HL-60 (cell line): ENCODE measurements around the gene POLE.
A peak's percentile ranks its signal among the peaks of the same experiment; 100 is the strongest.

Experiments
- DNase-seq, 2 experiments: peaks; one replicate each; pipeline ENCODE4 v3.0.0-alpha.2; 2010 to 2020; ENCODE audit warnings: low read depth in 1 of 2, low spot score in 1 of 2
- H3K27ac ChIP-seq: fragments of 250-450 bp; sonication (Bioruptor Pico); replicated peaks from 2 replicates; pipeline ENCODE4 v1.5.1; 2020; ENCODE audit warnings: mild to moderate bottlenecking, moderate library complexity
- H3K27me3 ChIP-seq: fragments of 250-450 bp; sonication (Bioruptor Pico); 2 replicates; pipeline ENCODE4 v1.5.1; 2021; ENCODE audit warnings: mild to moderate bottlenecking, moderate library complexity; ENCODE audit not compliant: insufficient read depth, poor library complexity, severe bottlenecking
- H3K4me3 ChIP-seq: replicated peaks from 2 replicates; pipeline ENCODE4 v1.5.1; 2011; ENCODE audit warnings: mild to moderate bottlenecking, control low read depth, low read length; ENCODE audit not compliant: insufficient read depth
- GABPA ChIP-seq: IDR thresholded peaks from 2 replicates; pipeline ENCODE4 v1.6.1; 2012; ENCODE audit warnings: low read depth
- POLR2AphosphoS5 ChIP-seq: IDR thresholded peaks from 2 replicates; pipeline ENCODE4 v1.6.1; 2012; ENCODE audit warnings: low read depth
- SPI1 ChIP-seq: IDR thresholded peaks from 2 replicates; pipeline ENCODE4 v1.6.1; 2012; ENCODE audit warnings: low read depth, mild to moderate bottlenecking, borderline replicate concordance
- TF ChIP-seq, protein P1 (sequence below): IDR thresholded peaks from 2 replicates; pipeline ENCODE4 v1.6.1; 2012; ENCODE audit warnings: low read depth; ENCODE audit not compliant: insufficient replicate concordance
- TF ChIP-seq, protein P2 (sequence below): IDR thresholded peaks from one replicate; pipeline ENCODE4 v1.5.1; 2011; ENCODE audit warnings: low read length, control low read depth, inconsistent platforms; ENCODE audit not compliant: insufficient read depth

The POLE gene

DNA sequence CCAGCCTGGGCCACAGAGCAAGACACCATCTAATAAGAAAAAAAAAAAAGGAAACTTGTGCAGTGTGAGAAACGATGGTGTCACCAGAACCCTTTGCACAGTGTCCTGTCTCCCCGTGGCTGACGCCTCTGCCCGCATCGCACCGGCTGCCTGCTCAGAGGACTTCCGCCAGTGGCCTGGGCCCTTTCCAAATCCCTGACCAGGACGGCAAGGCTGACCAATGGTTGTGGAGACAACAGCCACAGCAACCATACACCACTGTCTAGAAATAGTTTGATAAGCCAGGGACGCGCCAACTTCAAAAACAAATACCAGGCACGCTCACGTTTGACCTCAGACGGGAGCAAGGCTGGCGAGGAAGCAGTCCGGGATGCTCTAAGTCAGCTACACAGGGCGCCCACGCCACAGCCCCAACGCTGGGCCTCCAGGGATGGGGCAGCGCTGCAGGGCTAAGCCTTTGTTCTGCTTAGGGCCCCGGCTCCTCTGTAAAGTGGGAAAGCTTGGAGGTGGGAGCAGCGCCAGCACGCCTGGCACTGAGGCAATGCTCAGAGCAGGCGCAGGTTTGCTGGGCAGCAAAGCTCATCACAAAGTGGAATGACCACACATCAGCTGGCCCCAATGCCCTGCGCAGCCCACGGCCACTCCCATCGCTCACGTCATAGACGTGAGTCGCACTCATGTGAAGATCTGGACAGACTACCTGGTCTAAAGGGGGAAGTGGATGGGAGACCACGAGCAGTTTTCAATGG lies 36.0 kb upstream of the POLE start:
- H3K27me3 ChIP-seq = no peaks in the 10 kb centered on the region
- no peak overlapping the region for H3K27ac ChIP-seq
- TF ChIP-seq, protein P1, sequence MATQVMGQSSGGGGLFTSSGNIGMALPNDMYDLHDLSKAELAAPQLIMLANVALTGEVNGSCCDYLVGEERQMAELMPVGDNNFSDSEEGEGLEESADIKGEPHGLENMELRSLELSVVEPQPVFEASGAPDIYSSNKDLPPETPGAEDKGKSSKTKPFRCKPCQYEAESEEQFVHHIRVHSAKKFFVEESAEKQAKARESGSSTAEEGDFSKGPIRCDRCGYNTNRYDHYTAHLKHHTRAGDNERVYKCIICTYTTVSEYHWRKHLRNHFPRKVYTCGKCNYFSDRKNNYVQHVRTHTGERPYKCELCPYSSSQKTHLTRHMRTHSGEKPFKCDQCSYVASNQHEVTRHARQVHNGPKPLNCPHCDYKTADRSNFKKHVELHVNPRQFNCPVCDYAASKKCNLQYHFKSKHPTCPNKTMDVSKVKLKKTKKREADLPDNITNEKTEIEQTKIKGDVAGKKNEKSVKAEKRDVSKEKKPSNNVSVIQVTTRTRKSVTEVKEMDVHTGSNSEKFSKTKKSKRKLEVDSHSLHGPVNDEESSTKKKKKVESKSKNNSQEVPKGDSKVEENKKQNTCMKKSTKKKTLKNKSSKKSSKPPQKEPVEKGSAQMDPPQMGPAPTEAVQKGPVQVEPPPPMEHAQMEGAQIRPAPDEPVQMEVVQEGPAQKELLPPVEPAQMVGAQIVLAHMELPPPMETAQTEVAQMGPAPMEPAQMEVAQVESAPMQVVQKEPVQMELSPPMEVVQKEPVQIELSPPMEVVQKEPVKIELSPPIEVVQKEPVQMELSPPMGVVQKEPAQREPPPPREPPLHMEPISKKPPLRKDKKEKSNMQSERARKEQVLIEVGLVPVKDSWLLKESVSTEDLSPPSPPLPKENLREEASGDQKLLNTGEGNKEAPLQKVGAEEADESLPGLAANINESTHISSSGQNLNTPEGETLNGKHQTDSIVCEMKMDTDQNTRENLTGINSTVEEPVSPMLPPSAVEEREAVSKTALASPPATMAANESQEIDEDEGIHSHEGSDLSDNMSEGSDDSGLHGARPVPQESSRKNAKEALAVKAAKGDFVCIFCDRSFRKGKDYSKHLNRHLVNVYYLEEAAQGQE = no peak
- peak; percentile 36; the same call in 1 of the 2 replicates for TF ChIP-seq POLR2AphosphoS5
- DNase-seq = no peak
- no peak overlapping the region for H3K4me3 ChIP-seq

DNA sequence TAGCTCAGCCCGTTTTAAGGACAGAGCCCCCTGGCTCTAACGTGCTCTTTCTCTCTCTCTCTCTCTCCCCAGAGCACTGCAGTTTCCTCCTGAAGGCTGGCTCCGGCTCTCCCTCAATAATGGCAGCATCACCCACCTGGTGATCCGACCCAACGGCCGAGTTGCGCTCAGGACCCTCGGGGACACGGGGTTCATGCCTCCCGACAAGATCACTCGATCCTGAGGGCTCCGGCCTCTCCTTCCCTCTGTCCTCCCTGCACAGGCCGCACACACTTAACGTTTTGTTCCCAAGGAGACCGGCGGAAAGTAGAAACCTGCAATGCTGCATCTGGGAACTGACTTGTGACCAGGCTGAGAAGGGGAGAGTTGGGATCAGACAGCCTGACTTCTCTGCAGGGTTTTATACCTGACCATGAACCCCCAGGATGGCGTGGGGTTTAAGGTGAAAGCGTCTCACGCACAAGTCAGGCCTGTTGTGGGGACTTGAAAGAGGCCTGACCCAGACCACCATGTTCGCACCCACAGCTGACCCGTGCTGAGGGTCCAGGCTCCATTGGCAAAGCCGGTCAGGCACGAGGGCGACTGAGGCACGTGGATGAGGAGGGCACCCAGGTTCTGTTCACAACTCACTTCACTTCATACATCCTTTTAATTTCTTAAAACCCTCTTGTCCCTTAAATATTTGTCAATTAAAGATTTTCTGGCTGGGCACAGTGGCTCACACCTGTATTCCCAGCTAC lies 33.6 kb upstream of the POLE start:
- H3K27ac ChIP-seq = no peak overlapping the region
- H3K4me3 ChIP-seq = no peak overlapping the region
- no peaks in the 10 kb centered on the region for H3K27me3 ChIP-seq
- DNase-seq = no peak
- TF ChIP-seq GABPA = no peak
- TF ChIP-seq, protein P2, sequence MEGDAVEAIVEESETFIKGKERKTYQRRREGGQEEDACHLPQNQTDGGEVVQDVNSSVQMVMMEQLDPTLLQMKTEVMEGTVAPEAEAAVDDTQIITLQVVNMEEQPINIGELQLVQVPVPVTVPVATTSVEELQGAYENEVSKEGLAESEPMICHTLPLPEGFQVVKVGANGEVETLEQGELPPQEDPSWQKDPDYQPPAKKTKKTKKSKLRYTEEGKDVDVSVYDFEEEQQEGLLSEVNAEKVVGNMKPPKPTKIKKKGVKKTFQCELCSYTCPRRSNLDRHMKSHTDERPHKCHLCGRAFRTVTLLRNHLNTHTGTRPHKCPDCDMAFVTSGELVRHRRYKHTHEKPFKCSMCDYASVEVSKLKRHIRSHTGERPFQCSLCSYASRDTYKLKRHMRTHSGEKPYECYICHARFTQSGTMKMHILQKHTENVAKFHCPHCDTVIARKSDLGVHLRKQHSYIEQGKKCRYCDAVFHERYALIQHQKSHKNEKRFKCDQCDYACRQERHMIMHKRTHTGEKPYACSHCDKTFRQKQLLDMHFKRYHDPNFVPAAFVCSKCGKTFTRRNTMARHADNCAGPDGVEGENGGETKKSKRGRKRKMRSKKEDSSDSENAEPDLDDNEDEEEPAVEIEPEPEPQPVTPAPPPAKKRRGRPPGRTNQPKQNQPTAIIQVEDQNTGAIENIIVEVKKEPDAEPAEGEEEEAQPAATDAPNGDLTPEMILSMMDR = no peak
- no peak for TF ChIP-seq SPI1
- peak; percentile 18; the same call in 1 of the 2 replicates for TF ChIP-seq POLR2AphosphoS5
- TF ChIP-seq, protein P1 = no peak

DNA sequence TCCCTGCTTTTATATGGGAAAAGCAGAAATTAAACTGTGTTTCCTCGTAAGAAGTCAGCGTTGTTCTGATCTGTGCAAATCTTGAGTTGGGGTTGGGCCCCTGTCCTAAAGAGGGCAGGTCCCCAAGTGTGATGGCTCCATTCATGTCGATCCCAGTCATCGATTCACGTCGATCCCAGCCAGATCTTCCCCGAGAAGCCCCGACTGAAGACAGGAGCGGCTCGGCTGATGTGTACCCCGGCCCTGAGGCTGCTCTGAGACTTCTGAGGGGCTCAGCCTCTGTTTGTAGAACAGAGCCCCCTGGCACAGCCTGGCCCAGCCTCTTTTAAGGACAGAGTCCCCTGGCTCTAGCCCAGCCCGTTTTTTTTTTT lies 32.8 kb upstream of the POLE start:
- Histone ChIP-seq H3K27me3 (no peaks in the 10 kb centered on the region), H3K4me3 (no peak overlapping the region), H3K27ac (no peak overlapping the region)
- DNase-seq = no peak
- TF ChIP-seq POLR2AphosphoS5 (no peak), SPI1 (no peak), GABPA (no peak)
- TF ChIP-seq, protein P2 = no peak
- TF ChIP-seq, protein P1 = no peak
